Endothelial cell of umbilical vein (primary cell): ENCODE data around the gene SLIT2.
A peak's percentile ranks its signal among the peaks of the same experiment; 100 is the strongest.

ENCODE experiments used
- CTCF ChIP-seq, 2 donors: IDR thresholded peaks; 1 replicate in 1 of 2; 2 replicates in 1 of 2; pipeline ENCODE4 v1.5.1; 2011; ENCODE audit warnings: low read length in 2 of 2, mild to moderate bottlenecking in 2 of 2, moderate library complexity in 2 of 2, control low read depth in 1 of 2, inconsistent platforms in 1 of 2, low read depth in 1 of 2; ENCODE audit not compliant: insufficient read depth in 1 of 2; ENCODE audit errors: extremely low read depth in 1 of 2
- EZH2 ChIP-seq: IDR thresholded peaks from 2 replicates; pipeline ENCODE4 v1.6.1; 2012; ENCODE audit warnings: borderline replicate concordance, low read depth, mild to moderate bottlenecking, moderate library complexity, low read length, inconsistent platforms; ENCODE audit not compliant: severe bottlenecking
- MYC ChIP-seq: IDR thresholded peaks from one replicate; pipeline ENCODE4 v1.6.1; 2011; ENCODE audit warnings: mild to moderate bottlenecking, low read depth, low read length
- POLR2A ChIP-seq: IDR thresholded peaks from 2 replicates; pipeline ENCODE4 v1.6.1; 2012; ENCODE audit warnings: low read depth, mild to moderate bottlenecking, control low read depth, low read length
- POLR2AphosphoS5 ChIP-seq: IDR thresholded peaks from 2 replicates; pipeline ENCODE4 v1.6.1; 2012; ENCODE audit warnings: low read depth, mild to moderate bottlenecking, control low read depth, low read length, moderate library complexity; ENCODE audit not compliant: insufficient read depth

DNA sequence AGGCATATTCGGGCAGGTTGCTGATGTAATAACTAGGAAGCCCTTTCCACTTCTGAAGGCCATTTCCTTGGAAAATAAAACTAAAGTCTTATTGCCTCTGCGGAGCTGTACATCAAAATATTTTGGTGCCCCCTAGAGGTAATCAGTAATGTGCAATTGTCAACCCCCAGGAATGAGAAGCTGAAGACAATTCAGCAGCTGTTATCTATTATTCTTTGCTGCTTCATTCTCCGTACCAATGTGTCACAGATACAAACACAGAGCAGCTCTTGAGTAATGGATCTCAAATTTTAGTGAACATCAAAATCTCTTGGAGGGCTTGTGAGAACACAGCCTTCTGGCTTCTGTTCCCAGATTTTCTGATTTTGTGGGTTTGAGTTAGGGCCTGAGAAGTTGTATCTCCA, 3.5 kb upstream of the SLIT2 start:
- TF ChIP-seq POLR2A (no peak), CTCF (IDR thresholded peaks at IDR 0.05; ENCODE audit: extremely low read depth in 1 of 2, insufficient read depth in 1 of 2, low read depth in 1 of 2, low read length in 2 of 2) (peak; percentile 55 to 58), POLR2AphosphoS5 (no peak), EZH2 (no peak), MYC (no peak)
